Endothelial cell of umbilical vein (primary cell): ENCODE measurements around the gene SMAD2.

Source experiments
- CTCF ChIP-seq, 2 donors: IDR thresholded peaks; 1 replicate in 1 of 2; 2 replicates in 1 of 2; pipeline ENCODE4 v1.5.1; 2011; ENCODE audit warnings: low read length in 2 of 2, mild to moderate bottlenecking in 2 of 2, moderate library complexity in 2 of 2, control low read depth in 1 of 2, inconsistent platforms in 1 of 2, low read depth in 1 of 2; ENCODE audit not compliant: insufficient read depth in 1 of 2; ENCODE audit errors: extremely low read depth in 1 of 2
- EZH2 ChIP-seq: IDR thresholded peaks from 2 replicates; pipeline ENCODE4 v1.6.1; 2012; ENCODE audit warnings: borderline replicate concordance, low read depth, mild to moderate bottlenecking, moderate library complexity, low read length, inconsistent platforms; ENCODE audit not compliant: severe bottlenecking
- GATA2 ChIP-seq: IDR thresholded peaks from 2 replicates; pipeline ENCODE4 v1.7.0; 2011; ENCODE audit warnings: low read depth, mild to moderate bottlenecking, moderate library complexity, mixed read lengths, low read length; ENCODE audit not compliant: insufficient read length, insufficient read depth
- JUN ChIP-seq: IDR thresholded peaks from 2 replicates; pipeline ENCODE4 v1.6.1; 2011; ENCODE audit warnings: borderline replicate concordance, low read depth; ENCODE audit not compliant: insufficient read length, insufficient read depth
- MAX ChIP-seq: IDR thresholded peaks from 2 replicates; pipeline ENCODE4 v1.6.1; 2011; ENCODE audit not compliant: insufficient read depth, insufficient read length
- POLR2A ChIP-seq: IDR thresholded peaks from 2 replicates; pipeline ENCODE4 v1.6.1; 2012; ENCODE audit warnings: low read depth, mild to moderate bottlenecking, control low read depth, low read length
- POLR2AphosphoS5 ChIP-seq: IDR thresholded peaks from 2 replicates; pipeline ENCODE4 v1.6.1; 2012; ENCODE audit warnings: low read depth, mild to moderate bottlenecking, control low read depth, low read length, moderate library complexity; ENCODE audit not compliant: insufficient read depth

DNA sequence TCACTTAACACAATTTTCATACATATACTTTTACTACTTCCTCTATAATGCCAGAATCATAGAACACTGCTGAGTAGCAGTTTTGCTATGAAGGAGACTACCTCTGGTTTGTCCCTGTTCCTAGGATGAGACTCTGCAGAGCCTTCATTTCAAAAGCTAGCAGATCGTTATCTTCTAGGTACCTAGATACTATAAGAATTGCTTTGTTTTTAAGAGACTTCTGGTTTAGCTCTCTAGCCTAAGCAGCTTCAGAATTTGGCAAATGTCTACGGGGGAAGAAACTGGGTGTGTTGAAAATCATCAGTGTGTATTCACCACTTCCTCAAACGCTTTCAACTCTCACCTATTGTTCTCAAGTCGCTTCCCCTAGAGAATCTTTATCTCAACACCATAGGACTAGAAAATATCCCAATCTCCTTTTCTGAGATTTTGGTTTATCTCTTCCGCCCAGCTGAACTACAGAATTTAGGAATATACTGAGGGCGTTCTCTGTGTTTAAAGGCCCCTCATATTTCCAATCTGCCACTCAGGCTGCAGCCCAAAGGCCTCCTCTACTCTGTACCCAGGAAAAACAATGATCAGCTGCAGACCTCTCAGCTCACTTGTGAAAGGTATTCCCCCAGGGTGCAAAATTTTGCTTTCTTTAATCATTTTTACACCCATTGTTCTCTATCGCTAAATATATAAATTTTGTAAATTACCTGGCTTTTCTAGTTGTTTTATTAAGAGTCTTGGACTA lies 28.7 kb downstream of the SMAD2 start:
- no peak for TF ChIP-seq POLR2AphosphoS5
- no peak for TF ChIP-seq CTCF (IDR thresholded peaks at IDR 0.05; ENCODE audit: extremely low read depth in 1 of 2, insufficient read depth in 1 of 2, low read depth in 1 of 2, low read length in 2 of 2)
- TF ChIP-seq EZH2: no peak
- no peak for TF ChIP-seq POLR2A
- no peak for TF ChIP-seq JUN
- TF ChIP-seq GATA2: peak; percentile 12
- TF ChIP-seq MAX: no peak
